ENCODE data around the gene PIK3CG.

Gene PIK3CG

GRCh38 chr7:106819546-106819945, 45.5 kb upstream of the PIK3CG start:
- no peak for ATAC-seq
- no peak for TF ChIP-seq RARB (CRISPR knock-in tag; IDR thresholded peaks at IDR 0.05)
- no peak for TF ChIP-seq ZNF70 (CRISPR knock-in tag; IDR thresholded peaks at IDR 0.05)
- TF ChIP-seq TOX (CRISPR knock-in tag; IDR thresholded peaks at IDR 0.05; ENCODE audit: borderline replicate concordance): no peak
- no peak for TF ChIP-seq ARNTL (CRISPR knock-in tag; IDR thresholded peaks at IDR 0.05; ENCODE audit: borderline replicate concordance, low read depth)
- no peak for TF ChIP-seq CSDC2 (CRISPR knock-in tag; IDR thresholded peaks at IDR 0.05)
- TF ChIP-seq, protein P1, sequence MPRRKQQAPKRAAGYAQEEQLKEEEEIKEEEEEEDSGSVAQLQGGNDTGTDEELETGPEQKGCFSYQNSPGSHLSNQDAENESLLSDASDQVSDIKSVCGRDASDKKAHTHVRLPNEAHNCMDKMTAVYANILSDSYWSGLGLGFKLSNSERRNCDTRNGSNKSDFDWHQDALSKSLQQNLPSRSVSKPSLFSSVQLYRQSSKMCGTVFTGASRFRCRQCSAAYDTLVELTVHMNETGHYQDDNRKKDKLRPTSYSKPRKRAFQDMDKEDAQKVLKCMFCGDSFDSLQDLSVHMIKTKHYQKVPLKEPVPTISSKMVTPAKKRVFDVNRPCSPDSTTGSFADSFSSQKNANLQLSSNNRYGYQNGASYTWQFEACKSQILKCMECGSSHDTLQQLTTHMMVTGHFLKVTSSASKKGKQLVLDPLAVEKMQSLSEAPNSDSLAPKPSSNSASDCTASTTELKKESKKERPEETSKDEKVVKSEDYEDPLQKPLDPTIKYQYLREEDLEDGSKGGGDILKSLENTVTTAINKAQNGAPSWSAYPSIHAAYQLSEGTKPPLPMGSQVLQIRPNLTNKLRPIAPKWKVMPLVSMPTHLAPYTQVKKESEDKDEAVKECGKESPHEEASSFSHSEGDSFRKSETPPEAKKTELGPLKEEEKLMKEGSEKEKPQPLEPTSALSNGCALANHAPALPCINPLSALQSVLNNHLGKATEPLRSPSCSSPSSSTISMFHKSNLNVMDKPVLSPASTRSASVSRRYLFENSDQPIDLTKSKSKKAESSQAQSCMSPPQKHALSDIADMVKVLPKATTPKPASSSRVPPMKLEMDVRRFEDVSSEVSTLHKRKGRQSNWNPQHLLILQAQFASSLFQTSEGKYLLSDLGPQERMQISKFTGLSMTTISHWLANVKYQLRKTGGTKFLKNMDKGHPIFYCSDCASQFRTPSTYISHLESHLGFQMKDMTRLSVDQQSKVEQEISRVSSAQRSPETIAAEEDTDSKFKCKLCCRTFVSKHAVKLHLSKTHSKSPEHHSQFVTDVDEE (CRISPR knock-in tag; IDR thresholded peaks at IDR 0.05): no peak
- TF ChIP-seq PPARA (CRISPR knock-in tag; IDR thresholded peaks at IDR 0.05; ENCODE audit: borderline replicate concordance): no peak
- no peak for TF ChIP-seq BACH2 (CRISPR knock-in tag; IDR thresholded peaks at IDR 0.05; ENCODE audit: borderline replicate concordance)
- TF ChIP-seq ZFP3 (CRISPR knock-in tag; IDR thresholded peaks at IDR 0.05): no peak
- TF ChIP-seq POU6F1 (CRISPR knock-in tag; IDR thresholded peaks at IDR 0.05; ENCODE audit: borderline replicate concordance, low read depth): no peak

DNA sequence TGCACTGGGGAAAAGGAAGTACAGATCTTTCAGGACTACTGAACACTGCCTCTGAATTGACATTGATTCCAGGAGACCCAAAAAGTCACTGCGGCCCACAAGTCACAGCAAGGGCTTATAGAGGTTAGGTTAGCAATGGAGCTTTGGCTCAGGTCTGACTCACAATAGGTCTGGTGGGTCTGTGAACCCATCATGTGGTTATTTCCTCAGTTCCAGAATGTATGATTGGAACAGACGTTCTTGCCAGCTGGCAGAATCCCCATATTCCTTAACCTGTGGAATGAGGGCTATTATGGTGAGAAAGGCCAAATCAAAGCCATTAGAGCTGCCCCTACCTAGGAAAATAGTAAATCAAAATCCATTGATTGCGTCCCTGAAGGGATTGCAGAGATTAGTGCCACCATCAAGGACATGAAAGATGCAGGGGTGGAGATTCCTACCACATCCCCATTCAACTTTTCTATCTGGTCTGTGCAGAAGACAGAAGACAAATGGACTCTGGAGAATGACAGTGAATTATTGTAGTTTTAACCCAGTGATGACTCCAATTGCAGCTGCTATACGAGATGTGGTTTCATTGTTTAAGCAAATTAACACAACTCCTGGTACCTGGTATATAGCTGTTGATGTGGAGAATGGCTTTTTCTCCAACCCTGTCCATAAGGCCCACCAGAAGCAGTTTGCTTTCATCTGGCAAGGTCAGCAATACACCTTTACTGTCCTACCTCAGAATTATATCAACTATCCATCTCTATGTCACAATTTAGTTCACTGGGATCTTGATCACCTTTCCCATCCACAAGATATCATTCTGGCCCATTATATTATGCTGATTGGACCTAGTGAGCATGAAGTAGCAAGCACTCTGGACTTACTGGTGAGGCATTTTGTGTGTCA, 44.5 kb upstream of the PIK3CG start:
- TF ChIP-seq ZC3H10 (CRISPR knock-in tag; IDR thresholded peaks at IDR 0.05): no peak
- no peak for TF ChIP-seq ISL1 (CRISPR knock-in tag; IDR thresholded peaks at IDR 0.05)
- no peak for ATAC-seq

- TF ChIP-seq BACH2 (CRISPR knock-in tag; IDR thresholded peaks at IDR 0.05; ENCODE audit: borderline replicate concordance): no peak
- TF ChIP-seq TCF4 (CRISPR knock-in tag; IDR thresholded peaks at IDR 0.05; ENCODE audit: borderline replicate concordance): no peak
- no peak for TF ChIP-seq TOX (CRISPR knock-in tag; IDR thresholded peaks at IDR 0.05; ENCODE audit: borderline replicate concordance)
- TF ChIP-seq ISL1 (CRISPR knock-in tag; IDR thresholded peaks at IDR 0.05): no peak
- TF ChIP-seq, protein P2, sequence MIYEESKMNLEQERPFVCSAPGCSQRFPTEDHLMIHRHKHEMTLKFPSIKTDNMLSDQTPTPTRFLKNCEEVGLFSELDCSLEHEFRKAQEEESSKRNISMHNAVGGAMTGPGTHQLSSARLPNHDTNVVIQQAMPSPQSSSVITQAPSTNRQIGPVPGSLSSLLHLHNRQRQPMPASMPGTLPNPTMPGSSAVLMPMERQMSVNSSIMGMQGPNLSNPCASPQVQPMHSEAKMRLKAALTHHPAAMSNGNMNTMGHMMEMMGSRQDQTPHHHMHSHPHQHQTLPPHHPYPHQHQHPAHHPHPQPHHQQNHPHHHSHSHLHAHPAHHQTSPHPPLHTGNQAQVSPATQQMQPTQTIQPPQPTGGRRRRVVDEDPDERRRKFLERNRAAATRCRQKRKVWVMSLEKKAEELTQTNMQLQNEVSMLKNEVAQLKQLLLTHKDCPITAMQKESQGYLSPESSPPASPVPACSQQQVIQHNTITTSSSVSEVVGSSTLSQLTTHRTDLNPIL (CRISPR knock-in tag; IDR thresholded peaks at IDR 0.05; ENCODE audit: low read depth): no peak
- no peak for TF ChIP-seq SNAI2 (CRISPR knock-in tag; IDR thresholded peaks at IDR 0.05)
- no peak for TF ChIP-seq POU6F1 (CRISPR knock-in tag; IDR thresholded peaks at IDR 0.05; ENCODE audit: borderline replicate concordance, low read depth)
- TF ChIP-seq PPARA (CRISPR knock-in tag; IDR thresholded peaks at IDR 0.05; ENCODE audit: borderline replicate concordance): no peak
- TF ChIP-seq, protein P3, sequence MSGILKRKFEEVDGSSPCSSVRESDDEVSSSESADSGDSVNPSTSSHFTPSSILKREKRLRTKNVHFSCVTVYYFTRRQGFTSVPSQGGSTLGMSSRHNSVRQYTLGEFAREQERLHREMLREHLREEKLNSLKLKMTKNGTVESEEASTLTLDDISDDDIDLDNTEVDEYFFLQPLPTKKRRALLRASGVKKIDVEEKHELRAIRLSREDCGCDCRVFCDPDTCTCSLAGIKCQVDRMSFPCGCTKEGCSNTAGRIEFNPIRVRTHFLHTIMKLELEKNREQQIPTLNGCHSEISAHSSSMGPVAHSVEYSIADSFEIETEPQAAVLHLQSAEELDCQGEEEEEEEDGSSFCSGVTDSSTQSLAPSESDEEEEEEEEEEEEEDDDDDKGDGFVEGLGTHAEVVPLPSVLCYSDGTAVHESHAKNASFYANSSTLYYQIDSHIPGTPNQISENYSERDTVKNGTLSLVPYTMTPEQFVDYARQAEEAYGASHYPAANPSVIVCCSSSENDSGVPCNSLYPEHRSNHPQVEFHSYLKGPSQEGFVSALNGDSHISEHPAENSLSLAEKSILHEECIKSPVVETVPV (CRISPR knock-in tag; IDR thresholded peaks at IDR 0.05): no peak
- TF ChIP-seq ZFP30 (CRISPR knock-in tag; IDR thresholded peaks at IDR 0.05): no peak
- TF ChIP-seq RARB (CRISPR knock-in tag; IDR thresholded peaks at IDR 0.05): no peak
- TF ChIP-seq ZFP3 (CRISPR knock-in tag; IDR thresholded peaks at IDR 0.05): no peak
- TF ChIP-seq CSDC2 (CRISPR knock-in tag; IDR thresholded peaks at IDR 0.05): no peak
- no peak for TF ChIP-seq PATZ1 (CRISPR knock-in tag; IDR thresholded peaks at IDR 0.05; ENCODE audit: borderline replicate concordance)
- no peak for TF ChIP-seq ZNF565 (CRISPR knock-in tag; conservative IDR thresholded peaks at IDR 0.05; ENCODE audit: low read depth)
- no peak for ATAC-seq
Measured at GRCh38 chr7:106823631-106824030, 41.5 kb upstream of the PIK3CG start.
